AG04450 (cell line): ENCODE data around the gene TMEM138. TPM values are rescaled to one million over a fixed set of nuclear protein-coding genes. Genes with fewer than 3 reads are reported as not detected.

Experiments
- CTCF ChIA-PET: fragments of 300-600, 350-600 bp; formaldehyde crosslinking; extraction: SDS; loops from one replicate; lab custom pipeline; 2022; ENCODE audit warnings: antibody characterized with exemption, inconsistent platforms; lab: Charles Lee
- POLR2A ChIA-PET: fragments of 350-600 bp; formaldehyde crosslinking; extraction: SDS; loops from one replicate; lab custom pipeline; 2021; ENCODE audit warnings: antibody characterized with exemption, inconsistent platforms; lab: Yijun Ruan, JAX
- DNase-seq: peaks from one replicate; pipeline ENCODE4 v3.0.0-alpha.2; 2011; ENCODE audit warnings: low read depth, low spot score
- H3K27ac ChIP-seq: one replicate; pipeline ENCODE4 v1.5.1; 2012; ENCODE audit warnings: low read depth, low read length, control low read depth
- H3K27me3 ChIP-seq: one replicate; pipeline ENCODE4 v1.6.0; 2012; ENCODE audit warnings: low read length; ENCODE audit not compliant: control insufficient read depth, insufficient read depth
- H3K4me3 ChIP-seq: 2 replicates; pipeline ENCODE4 v1.5.1; 2011; ENCODE audit warnings: mild to moderate bottlenecking, low read depth, low read length, control low read depth
- H3K9me3 ChIP-seq: 2 replicates; pipeline ENCODE4 v1.5.1; 2012; ENCODE audit warnings: low read length; ENCODE audit not compliant: control insufficient read depth, insufficient read depth
- CTCF ChIP-seq: IDR thresholded peaks from 2 replicates; pipeline ENCODE4 v1.5.1; 2011; ENCODE audit warnings: low read depth, low read length, control low read depth, inconsistent platforms
- polyA plus RNA-seq: library from polyadenylated mRNA; depleted of rRNA; stranded (reverse); fragments of >200 nt; gene quantifications from 2 replicates; pipeline ENCODE4 v1.2.3, GENCODE V29; 2011

Gene TMEM138
- polyA plus RNA-seq, 1 experiment: 79.2 TPM

GRCh38 chr11:61332797-61333549 lies 29.2 kb upstream of the TMEM138 start, which contains the start of the genes DDB1 and TKFC:
Gene DDB1 (minus strand): TSS chr11:61333105. CDS start chr11:61332968, 137 bp downstream.
Gene TKFC (plus strand): TSS chr11:61333228. CDS start chr11:61334729, 1,501 bp downstream.
- Histone ChIP-seq H3K27ac (peak within 1 kb of the TSS; percentile 73), H3K9me3 (no peaks in the 10 kb centered on the region; the same call in 1 of the 2 replicates), H3K27me3 (no peaks in the 10 kb centered on the region), H3K4me3 (peak within 1 kb of the TSS; percentile 93)
- POLR2A ChIA-PET: interaction anchor here (1.1 to 2.5 kb wide), 4 partner anchors 26 to 53 kb away, joined by 4 to 15 read pairs (median 5); partner anchors contain the start of genes CYB561A3 and TMEM138
- CTCF ChIA-PET: interaction anchor here (0.5 to 10.2 kb wide), 3 partner anchors 51 to 593 kb away, joined by 6 to 519 read pairs (median 6); partner anchors contain the start of gene TMEM216
- peak; percentile 66 for DNase-seq
- TF ChIP-seq CTCF: no peak

GRCh38 chr11:61333550-61334433 lies 28.4 kb upstream of the TMEM138 start:
- Histone ChIP-seq H3K27me3 (no peaks in the 10 kb centered on the region), H3K4me3 (peak overlapping the region; percentile 93), H3K27ac (peak overlapping the region; percentile 73), H3K9me3 (no peaks in the 10 kb centered on the region; the same call in 1 of the 2 replicates)
- POLR2A ChIA-PET: interaction anchor here (1.0 to 2.5 kb wide), 5 partner anchors 25 to 56 kb away, joined by 3 to 15 read pairs (median 4); partner anchors contain the start of genes CYB561A3 and TMEM138
- DNase-seq: no peak
- no peak for TF ChIP-seq CTCF
- CTCF ChIA-PET: interaction anchor here (0.5 to 10.2 kb wide), 5 partner anchors 28 to 592 kb away, joined by 3 to 519 read pairs (median 6); partner anchors contain the start of genes CYB561A3, TMEM138 and TMEM216

- Histone ChIP-seq H3K27me3 (no peaks in the 10 kb centered on the region), H3K9me3 (no peaks in the 10 kb centered on the region; the same call in 1 of the 2 replicates), H3K4me3 (no peak overlapping the region), H3K27ac (peak overlapping the region; percentile 39)
- POLR2A ChIA-PET: interaction anchor here (1.0 to 2.5 kb wide), 4 partner anchors 24 to 55 kb away, joined by 3 to 15 read pairs (median 5); partner anchors contain the start of genes CYB561A3 and TMEM138
- CTCF ChIA-PET: interaction anchor here (0.9 to 10.2 kb wide), 7 partner anchors 27 to 304 kb away, joined by 3 to 519 read pairs (median 6); partner anchors contain the start of genes CYB561A3, TMEM138 and TMEM216
- TF ChIP-seq CTCF: no peak
- no peak for DNase-seq
These were observed 27.5 kb upstream of the TMEM138 start for GRCh38 chr11:61334434-61335354.

- H3K27ac ChIP-seq: no peak overlapping the region
- no peaks in the 10 kb centered on the region; the same call in 1 of the 2 replicates for H3K9me3 ChIP-seq
- no peak overlapping the region for H3K4me3 ChIP-seq
- CTCF ChIA-PET: interaction anchor here (0.8 to 10.2 kb wide), 24 partner anchors 10 to 303 kb away, joined by 3 to 519 read pairs (median 7); partner anchors contain the start of genes CYB561A3, TMEM138 and TMEM216
- H3K27me3 ChIP-seq: no peaks in the 10 kb centered on the region
- DNase-seq: no peak
- TF ChIP-seq CTCF: no peak
- POLR2A ChIA-PET: interaction anchor here (1.4 to 1.7 kb wide), 3 partner anchors 27 to 52 kb away, joined by 3 to 13 read pairs (median 12); partner anchors contain the start of genes CYB561A3 and TMEM138
These were observed 26.8 kb upstream of the TMEM138 start for GRCh38 chr11:61335355-61335710.
